GM23338 (cell line): ENCODE data around the gene SPINK6.

ENCODE experiments used
- CREB1 ChIP-seq: fragments of 250-450 bp; sonication (Bioruptor Pico); IDR thresholded peaks from 2 replicates; pipeline ENCODE4 v1.5.0; 2020; ENCODE audit warnings: low read depth, mild to moderate bottlenecking, moderate library complexity
- CTCF ChIP-seq, 2 experiments: fragments of 200-600 bp in 1 of 2; sonication (generic) in 1 of 2; conservative IDR thresholded peaks; 2 replicates each; pipeline versions ENCODE4 v1.5.1 to v1.6.1; 2016 to 2017; ENCODE audit warnings: antibody characterized with exemption in 2 of 2, low read depth in 2 of 2, mild to moderate bottlenecking in 2 of 2, moderate library complexity in 1 of 2
- EZH2 ChIP-seq: fragments of 200-600 bp; sonication (generic); IDR thresholded peaks from one replicate; pipeline ENCODE4 v1.8.0; 2017; ENCODE audit warnings: antibody characterized with exemption, mild to moderate bottlenecking, low read depth; ENCODE audit not compliant: unreplicated experiment
- EZH2phosphoT487 ChIP-seq: fragments of 200-600 bp; sonication (generic); IDR thresholded peaks from one replicate; pipeline ENCODE4 v1.8.1; 2018; ENCODE audit warnings: antibody characterized with exemption; ENCODE audit not compliant: unreplicated experiment
- POLR2AphosphoS5 ChIP-seq: IDR thresholded peaks from 2 replicates; pipeline ENCODE4 v1.6.1; 2016; ENCODE audit warnings: antibody characterized with exemption, low read depth
- REST ChIP-seq: IDR thresholded peaks from one replicate; pipeline ENCODE4 v1.6.1; 2018; ENCODE audit warnings: antibody characterized with exemption; ENCODE audit not compliant: unreplicated experiment

GRCh38 chr5:148172377-148172776 lies 30.5 kb upstream of the SPINK6 start:
- TF ChIP-seq EZH2 (no peak), CTCF (conservative IDR thresholded peaks at IDR 0.05; ENCODE audit: low read depth in 2 of 2) (no peak), POLR2AphosphoS5 (no peak), CREB1 (CRISPR knock-in tag) (no peak), EZH2phosphoT487 (no peak), REST (no peak)
